OCI-LY1 (cell line): ENCODE data around the gene MACF1.
A peak's percentile ranks its signal among the peaks of the same experiment; 100 is the strongest.

Experiments
- H2AFZ ChIP-seq: fragments of 200-600 bp; sonication (generic), shearing (Covaris generic); 2 replicates; pipeline ENCODE4 v1.6.0; 2014; ENCODE audit warnings: antibody characterized with exemption, mild to moderate bottlenecking, low read length
- H3F3A ChIP-seq: fragments of 200-600 bp; sonication (generic), shearing (Covaris generic); 2 replicates; pipeline ENCODE4 v1.6.0; 2014; ENCODE audit warnings: mild to moderate bottlenecking, antibody characterized with exemption, low read length, moderate library complexity; ENCODE audit not compliant: insufficient read depth
- H3K27ac ChIP-seq: fragments of 200-600 bp; sonication (generic); 2 replicates; pipeline ENCODE4 v1.5.1; 2014; ENCODE audit warnings: low read length, mixed run types, mild to moderate bottlenecking, low read depth; ENCODE audit not compliant: poor library complexity, severe bottlenecking
- H3K27me3 ChIP-seq: fragments of 200-600 bp; sonication (generic); 2 replicates; pipeline ENCODE4 v1.6.0; 2014; ENCODE audit warnings: antibody characterized with exemption, mild to moderate bottlenecking, low read length, moderate library complexity; ENCODE audit not compliant: insufficient read depth
- H3K36me3 ChIP-seq: fragments of 200-600 bp; sonication (generic); 2 replicates; pipeline ENCODE4 v1.6.1; 2014; ENCODE audit warnings: mild to moderate bottlenecking, antibody characterized with exemption, low read length, moderate library complexity, mixed read lengths; ENCODE audit not compliant: insufficient read depth
- H3K4me1 ChIP-seq: fragments of 200-600 bp; sonication (generic); 2 replicates; pipeline ENCODE4 v1.5.1; 2014; ENCODE audit warnings: mild to moderate bottlenecking, low read length, moderate library complexity; ENCODE audit not compliant: insufficient read depth, severe bottlenecking
- H3K4me2 ChIP-seq: fragments of 200-600 bp; sonication (generic), shearing (Covaris generic); 2 replicates; pipeline ENCODE4 v1.6.1; 2014; ENCODE audit warnings: low read length
- H3K4me3 ChIP-seq: fragments of 200-600 bp; sonication (generic); 2 replicates; pipeline ENCODE4 v1.5.1; 2014; ENCODE audit warnings: low read length, low read depth, mild to moderate bottlenecking, mixed read lengths; ENCODE audit not compliant: poor library complexity, severe bottlenecking
- H3K79me2 ChIP-seq: fragments of 200-600 bp; shearing (Covaris generic); 2 replicates; pipeline ENCODE4 v1.6.1; 2016; ENCODE audit warnings: mixed run types, low read length, mixed read lengths; ENCODE audit not compliant: insufficient read depth
- H3K9ac ChIP-seq: fragments of 200-600 bp; sonication (generic), shearing (Covaris generic); 2 replicates; pipeline ENCODE4 v1.6.1; 2014; ENCODE audit warnings: mild to moderate bottlenecking, low read length, mixed read lengths
- H3K9me2 ChIP-seq: fragments of 200-600 bp; sonication (generic), shearing (Covaris generic); 2 replicates; pipeline ENCODE4 v1.6.1; 2014; ENCODE audit warnings: low read depth, mild to moderate bottlenecking, low read length, mixed read lengths
- H3K9me3 ChIP-seq: fragments of 200-600 bp; shearing (Covaris generic); 2 replicates; pipeline ENCODE4 v1.6.1; 2014; ENCODE audit warnings: low read length, mixed read lengths
- H4K20me1 ChIP-seq: fragments of 200-600 bp; sonication (generic), shearing (Covaris generic); 2 replicates; pipeline ENCODE4 v1.6.0; 2016; ENCODE audit warnings: mild to moderate bottlenecking, low read length; ENCODE audit not compliant: insufficient read depth
- EZH2 ChIP-seq: fragments of 200-600 bp; sonication (generic), shearing (Covaris generic); IDR thresholded peaks from 2 replicates; pipeline ENCODE4 v1.8.0; 2017; ENCODE audit warnings: borderline replicate concordance, mixed run types, mild to moderate bottlenecking, antibody characterized with exemption, low read length, moderate library complexity, mixed read lengths
- TF ChIP-seq, protein P1 (sequence below): fragments of 200-600 bp; sonication (generic), shearing (Covaris generic); IDR thresholded peaks from 2 replicates; pipeline ENCODE4 v1.5.1; 2017; ENCODE audit warnings: mild to moderate bottlenecking, antibody characterized with exemption, low read length, moderate library complexity, mixed read lengths

The MACF1 gene

DNA sequence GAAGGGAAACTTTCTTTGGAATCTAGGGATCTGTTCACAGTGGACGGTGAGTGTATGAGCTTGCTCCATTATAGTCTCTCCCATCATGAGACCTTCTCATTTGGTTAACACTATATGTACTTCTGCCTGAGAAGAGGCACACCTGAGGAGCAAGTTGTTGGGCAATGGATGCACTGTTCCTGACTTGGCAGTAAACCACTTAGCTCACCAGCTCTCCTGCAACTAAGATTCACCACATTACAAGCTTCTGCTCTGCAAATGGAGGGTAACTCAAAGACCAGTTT lies 10.2 kb downstream of the MACF1 start:
- Histone ChIP-seq H3K9me2 (no peaks in the 10 kb centered on the region), H3F3A (peaks cover 5% of the 10 kb centered on the region; the same call in 1 of the 2 replicates), H4K20me1 (no peaks in the 10 kb centered on the region), H2AFZ (peak overlapping the region; percentile 29), H3K4me3 (peak overlapping the region; percentile 62), H3K27ac (peak overlapping the region; percentile 91), H3K9ac (peak overlapping the region; percentile 79; the same call in 1 of the 2 replicates), H3K9me3 (no peaks in the 10 kb centered on the region), H3K36me3 (0 out of 2 replicates have a peak, but pooled peaks cover 4% of the 10 kb centered on the region), H3K79me2 (peaks cover 25% of the 10 kb centered on the region), H3K4me2 (peak overlapping the region; percentile 77), H3K4me1 (peaks cover 47% of the 10 kb centered on the region), H3K27me3 (no peaks in the 10 kb centered on the region)
- TF ChIP-seq, protein P1, sequence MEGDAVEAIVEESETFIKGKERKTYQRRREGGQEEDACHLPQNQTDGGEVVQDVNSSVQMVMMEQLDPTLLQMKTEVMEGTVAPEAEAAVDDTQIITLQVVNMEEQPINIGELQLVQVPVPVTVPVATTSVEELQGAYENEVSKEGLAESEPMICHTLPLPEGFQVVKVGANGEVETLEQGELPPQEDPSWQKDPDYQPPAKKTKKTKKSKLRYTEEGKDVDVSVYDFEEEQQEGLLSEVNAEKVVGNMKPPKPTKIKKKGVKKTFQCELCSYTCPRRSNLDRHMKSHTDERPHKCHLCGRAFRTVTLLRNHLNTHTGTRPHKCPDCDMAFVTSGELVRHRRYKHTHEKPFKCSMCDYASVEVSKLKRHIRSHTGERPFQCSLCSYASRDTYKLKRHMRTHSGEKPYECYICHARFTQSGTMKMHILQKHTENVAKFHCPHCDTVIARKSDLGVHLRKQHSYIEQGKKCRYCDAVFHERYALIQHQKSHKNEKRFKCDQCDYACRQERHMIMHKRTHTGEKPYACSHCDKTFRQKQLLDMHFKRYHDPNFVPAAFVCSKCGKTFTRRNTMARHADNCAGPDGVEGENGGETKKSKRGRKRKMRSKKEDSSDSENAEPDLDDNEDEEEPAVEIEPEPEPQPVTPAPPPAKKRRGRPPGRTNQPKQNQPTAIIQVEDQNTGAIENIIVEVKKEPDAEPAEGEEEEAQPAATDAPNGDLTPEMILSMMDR = no peak
- no peak for TF ChIP-seq EZH2

DNA sequence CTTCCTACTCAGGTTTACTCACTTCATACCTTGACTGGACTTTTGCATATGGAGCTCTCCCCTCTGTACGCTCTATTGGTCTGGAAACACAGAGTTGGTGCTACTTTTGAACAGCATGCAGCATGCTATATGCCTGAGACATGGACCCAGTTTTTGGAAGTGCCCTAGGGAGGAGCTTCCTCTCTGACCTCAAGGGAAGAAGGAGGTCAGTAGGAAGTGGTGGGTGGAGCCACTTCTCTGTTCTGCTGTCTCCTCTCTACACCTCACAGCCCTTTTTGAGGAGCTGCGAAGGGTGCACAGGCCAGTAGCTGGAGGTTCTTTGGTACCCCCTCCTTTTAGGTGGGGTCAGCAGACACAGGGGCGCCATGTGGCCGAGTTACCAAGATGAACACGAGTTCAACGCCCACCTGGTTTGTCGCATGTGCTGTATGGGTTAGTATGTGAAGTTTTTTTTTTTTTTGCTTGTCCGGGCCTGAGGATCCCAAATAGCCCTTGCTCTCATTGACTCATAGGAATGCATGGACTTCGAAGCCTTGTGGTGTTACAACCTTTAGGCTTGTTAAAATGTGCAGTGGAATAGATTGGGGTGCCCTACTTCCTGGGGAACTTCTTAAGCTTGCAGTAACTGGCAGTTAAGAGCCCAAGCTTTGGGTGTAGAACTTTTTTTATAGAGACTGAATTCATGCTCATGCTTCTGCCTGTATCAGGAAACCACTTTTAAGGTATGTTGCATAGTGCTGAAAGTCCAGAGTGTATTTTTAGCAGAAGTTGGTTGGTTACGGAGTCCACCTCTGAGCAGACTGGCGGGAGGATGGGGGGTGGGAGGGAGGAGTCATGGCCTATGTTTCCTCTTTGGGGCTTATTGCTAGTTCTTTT lies 10.7 kb downstream of the MACF1 start:
- TF ChIP-seq, protein P1 = no peak
- no peak for TF ChIP-seq EZH2
- H3F3A ChIP-seq = peaks cover 5% of the 10 kb centered on the region; the same call in 1 of the 2 replicates
- peak overlapping the region; percentile 79 for H3K9ac ChIP-seq
- H2AFZ ChIP-seq = peak overlapping the region; percentile 29
- H3K4me3 ChIP-seq = peak overlapping the region; percentile 62
- peaks cover 47% of the 10 kb centered on the region for H3K4me1 ChIP-seq
- no peaks in the 10 kb centered on the region for H3K27me3 ChIP-seq
- H3K4me2 ChIP-seq = peak overlapping the region; percentile 77
- 0 out of 2 replicates have a peak, but pooled peaks cover 4% of the 10 kb centered on the region for H3K36me3 ChIP-seq
- H3K79me2 ChIP-seq = peaks cover 25% of the 10 kb centered on the region
- no peaks in the 10 kb centered on the region for H3K9me2 ChIP-seq
- H3K27ac ChIP-seq = peak overlapping the region; percentile 91
- no peaks in the 10 kb centered on the region for H4K20me1 ChIP-seq
- H3K9me3 ChIP-seq = no peaks in the 10 kb centered on the region

DNA sequence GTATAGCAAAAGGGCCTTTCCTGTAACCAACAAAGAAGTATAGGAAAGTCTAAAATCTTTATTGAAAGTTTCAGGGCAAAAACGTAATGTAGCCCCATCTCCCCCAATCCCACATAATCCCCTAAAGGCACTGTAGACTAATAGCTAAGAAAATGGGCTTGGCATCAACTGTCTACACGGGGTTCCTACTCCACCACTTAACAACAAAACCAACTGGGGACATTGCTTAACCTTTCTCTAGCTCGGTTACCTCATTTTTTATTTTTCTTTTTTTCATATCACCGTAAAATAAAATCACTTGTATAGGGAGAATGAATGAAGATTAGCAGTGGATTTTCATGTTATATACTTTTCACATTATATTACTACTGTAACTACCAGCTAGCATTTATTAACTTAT lies 12.3 kb downstream of the MACF1 start:
- Histone ChIP-seq H3F3A (peaks cover 5% of the 10 kb centered on the region; the same call in 1 of the 2 replicates), H3K4me1 (peaks cover 47% of the 10 kb centered on the region), H4K20me1 (no peaks in the 10 kb centered on the region)

More for the DNA sequence above, 12.3 kb downstream of the MACF1 start:
- H3K4me3 ChIP-seq = peak overlapping the region; percentile 62
- peak overlapping the region; percentile 77 for H3K4me2 ChIP-seq
- no peak overlapping the region for H2AFZ ChIP-seq
- peak overlapping the region; percentile 91 for H3K27ac ChIP-seq
- peak overlapping the region; percentile 79 for H3K9ac ChIP-seq
- H3K27me3 ChIP-seq = no peaks in the 10 kb centered on the region
- peaks cover 25% of the 10 kb centered on the region for H3K79me2 ChIP-seq
- no peaks in the 10 kb centered on the region for H3K9me2 ChIP-seq
- no peaks in the 10 kb centered on the region for H3K9me3 ChIP-seq
- H3K36me3 ChIP-seq = 0 out of 2 replicates have a peak, but pooled peaks cover 4% of the 10 kb centered on the region
- TF ChIP-seq, protein P1 = no peak
- no peak for TF ChIP-seq EZH2
